Mesenteric fat pad (tissue), 1 donor: ENCODE results near the gene GTF2A2. TPM values are rescaled to one million over a fixed set of nuclear protein-coding genes. Genes with fewer than 3 reads are reported as not detected.
"Not testable (repeated sequence)": the region's sequence is repeated elsewhere in the genome, so short reads cannot be mapped to it uniquely, and the experiment has no call there.

Experiments
- DNase-seq: peaks from one replicate; pipeline ENCODE4 v3.0.0-alpha.2; 2020; ENCODE audit warnings: low spot score
- long read RNA-seq: library from polyadenylated mRNA; unstranded; transcript quantifications from one replicate; pipeline ENCODE4 v2.0.0, GENCODE V29; 2020
- total RNA-seq: library from RNA; stranded (reverse); fragmentation: NEBNext Ultra II Directional; extraction: Animal tissue kit (Norgen Biotek cat#: 25700); gene quantifications from one replicate; pipeline ENCODE4 v1.2.1, GENCODE V29; 2021
- donor health status: DM: yes; HTN: yes; CAD: no.

The GTF2A2 gene, protein sequence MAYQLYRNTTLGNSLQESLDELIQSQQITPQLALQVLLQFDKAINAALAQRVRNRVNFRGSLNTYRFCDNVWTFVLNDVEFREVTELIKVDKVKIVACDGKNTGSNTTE
- total RNA-seq = 94.7 TPM
- long read RNA-seq, transcript GTF2A2-202 (5 exons, 1,582 nt) = major isoform, 29 of 36 reads
- long read RNA-seq, partial matches to known transcripts = 0 of 36 reads
- long read RNA-seq, other reads (novel, unspliced or antisense) = 3 of 36 reads

DNA sequence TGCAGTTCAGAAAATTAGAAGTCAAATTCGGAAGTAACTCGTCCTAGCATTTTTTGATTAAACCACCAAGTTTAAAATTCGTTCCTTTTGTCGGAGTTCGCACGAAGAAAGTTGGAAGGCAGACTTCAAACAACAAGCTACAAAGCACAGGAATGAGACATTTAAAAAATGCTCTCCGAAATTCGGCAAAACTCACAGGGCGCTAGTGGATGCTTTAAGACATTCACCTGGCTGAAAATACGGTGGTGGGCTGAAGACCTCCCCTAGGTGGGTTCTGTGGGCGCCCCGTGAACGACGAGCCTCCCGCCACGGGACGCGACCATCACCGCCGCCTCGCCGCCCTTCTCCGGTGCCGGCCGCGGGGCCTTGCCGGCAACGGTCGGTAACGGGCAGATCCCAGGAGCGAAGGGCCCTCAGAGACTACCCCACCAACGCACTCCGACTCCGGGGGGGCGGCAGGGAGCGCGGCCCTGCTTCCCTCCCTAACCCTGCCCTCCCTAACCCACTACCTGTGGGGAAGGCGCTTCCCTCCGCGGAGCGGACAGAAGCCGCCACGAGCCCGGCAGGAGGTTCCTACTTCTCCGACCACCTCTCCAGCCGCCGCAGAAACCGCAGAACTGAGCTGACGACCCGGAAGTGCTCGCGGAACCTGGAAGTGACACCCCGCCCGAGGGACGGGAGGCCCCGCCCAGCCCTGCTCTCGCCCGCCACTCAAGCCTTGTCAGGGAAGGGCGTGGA lies at the start of gene GTF2A2:
Gene GTF2A2, minus strand, starts transcription at position 619 of the 738 bp plus-strand sequence. CDS start 5,238 bp downstream, outside the sequence.
- peak; percentile 98 for DNase-seq

DNA sequence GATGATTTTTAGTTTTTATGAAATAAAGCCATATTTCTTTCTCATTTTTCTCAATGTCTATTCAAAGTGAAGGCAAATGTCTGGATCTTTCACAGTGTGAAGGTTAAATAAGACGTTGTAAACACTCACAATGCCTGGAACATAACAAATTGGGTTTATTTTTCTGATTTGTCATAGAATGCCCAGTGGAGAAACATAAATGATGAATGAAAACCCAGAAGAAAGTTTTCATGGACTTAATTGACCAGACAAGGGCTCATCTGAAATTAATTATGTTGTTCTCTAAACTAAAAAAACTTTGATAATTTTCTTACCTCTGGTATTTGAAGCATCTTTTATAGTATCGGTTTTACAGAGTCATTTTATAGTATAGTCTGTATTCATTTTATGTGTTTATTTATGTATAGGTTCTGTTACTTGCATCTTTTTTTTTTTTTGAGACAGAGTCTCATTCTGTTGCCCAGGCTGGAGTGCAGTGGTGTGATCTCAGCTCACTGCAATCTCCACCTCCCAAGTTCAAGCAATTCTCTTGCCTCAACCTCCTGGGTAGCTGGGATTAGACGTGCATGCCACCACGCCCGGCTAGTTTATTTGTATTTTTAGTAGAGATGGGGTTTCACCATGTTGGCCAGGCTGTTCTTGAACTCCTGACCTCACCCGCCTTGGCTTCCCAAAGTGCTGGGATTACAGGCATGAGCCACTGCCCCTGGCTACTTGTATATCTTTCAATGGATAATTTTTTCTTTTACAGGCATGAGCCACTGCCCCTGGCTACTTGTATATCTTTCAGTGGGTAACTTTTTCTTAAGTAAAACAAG lies 46.9 kb upstream of the GTF2A2 start:
- no peak for DNase-seq

DNA sequence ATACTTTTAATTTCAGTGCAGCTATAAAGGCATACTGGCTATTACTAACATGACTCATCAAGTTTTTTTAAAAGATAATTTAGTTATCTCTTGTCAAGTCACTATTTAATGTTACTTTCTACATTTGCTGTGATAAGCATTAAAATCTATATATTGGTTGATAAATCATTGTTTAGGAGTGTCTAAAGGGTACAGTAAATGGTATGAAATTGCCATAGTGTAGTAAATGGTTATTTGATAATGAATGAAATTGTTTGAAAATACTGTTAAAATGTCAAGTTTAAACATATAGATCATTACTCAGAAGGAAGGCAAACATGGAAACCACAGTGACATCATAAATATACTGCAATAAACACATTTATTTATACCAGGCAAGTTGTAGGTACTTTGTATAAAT lies 45.0 kb upstream of the GTF2A2 start:
- DNase-seq = no peak

DNA sequence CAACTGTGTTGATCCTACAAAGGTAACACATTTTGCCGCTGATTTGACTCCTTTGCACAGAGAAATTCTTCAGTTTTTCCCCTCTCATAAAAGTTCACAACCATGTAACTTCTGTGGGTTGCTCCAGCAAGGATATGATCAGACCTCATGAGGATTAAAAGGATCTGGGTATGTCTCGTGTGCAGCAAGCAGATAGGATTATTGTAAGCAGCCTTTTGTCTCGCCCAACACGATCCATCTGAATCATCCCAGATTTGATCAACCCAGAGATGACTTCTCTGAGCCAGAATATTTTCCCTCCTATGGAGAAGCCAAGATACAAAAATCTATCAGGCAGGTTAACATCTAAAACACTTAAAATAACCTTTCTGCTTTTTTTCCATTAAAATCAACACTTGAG lies 44.6 kb upstream of the GTF2A2 start:
- DNase-seq = no peak

DNA sequence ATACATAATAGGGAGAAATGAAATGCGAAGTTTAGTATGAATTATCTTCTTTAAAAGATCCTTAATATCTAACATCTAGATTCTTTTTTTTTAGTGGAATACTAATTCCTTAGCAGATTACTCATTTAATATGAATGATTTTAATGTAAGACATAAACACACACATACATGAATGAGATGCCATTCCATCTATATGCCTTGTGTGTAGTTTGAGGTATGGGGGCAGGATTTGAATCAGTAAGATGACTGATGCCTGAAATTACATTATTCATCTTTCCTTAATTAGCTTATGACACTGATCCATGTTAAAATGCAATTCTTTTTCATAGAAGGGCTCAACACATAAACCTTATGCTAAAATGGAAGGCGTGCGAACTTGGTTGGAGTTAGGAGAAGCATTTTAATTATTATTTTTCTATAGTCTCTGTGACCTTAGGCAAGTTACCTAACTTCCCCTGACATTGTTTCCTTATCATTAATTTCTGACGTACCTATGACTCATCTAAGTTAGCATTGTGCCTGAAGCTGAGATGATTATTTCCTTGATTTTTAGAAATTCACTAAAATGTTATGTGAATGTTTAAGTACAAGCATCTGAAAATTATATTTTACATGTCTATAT lies 42.6 kb upstream of the GTF2A2 start:
- no peak for DNase-seq

DNA sequence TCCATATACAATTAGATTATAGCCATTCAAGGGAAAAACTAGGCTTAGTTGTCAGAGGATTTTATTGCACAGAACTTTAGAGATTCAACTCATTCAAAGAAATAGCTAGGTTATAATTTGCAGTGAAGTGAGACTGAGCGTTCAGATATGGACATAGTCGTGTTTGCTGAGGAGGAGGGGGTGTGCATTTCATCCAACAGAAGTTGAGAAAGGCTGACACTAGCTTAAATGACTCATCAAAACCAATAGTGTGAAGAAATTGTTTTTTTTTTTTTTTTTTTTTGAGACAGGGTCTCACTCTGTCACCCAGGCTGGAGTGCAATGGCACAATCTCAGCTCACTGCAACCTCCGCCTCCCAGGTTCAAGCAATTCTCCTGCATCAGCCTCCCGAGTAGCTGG lies 40.8 kb upstream of the GTF2A2 start:
- not testable (repeated sequence) for DNase-seq

DNA sequence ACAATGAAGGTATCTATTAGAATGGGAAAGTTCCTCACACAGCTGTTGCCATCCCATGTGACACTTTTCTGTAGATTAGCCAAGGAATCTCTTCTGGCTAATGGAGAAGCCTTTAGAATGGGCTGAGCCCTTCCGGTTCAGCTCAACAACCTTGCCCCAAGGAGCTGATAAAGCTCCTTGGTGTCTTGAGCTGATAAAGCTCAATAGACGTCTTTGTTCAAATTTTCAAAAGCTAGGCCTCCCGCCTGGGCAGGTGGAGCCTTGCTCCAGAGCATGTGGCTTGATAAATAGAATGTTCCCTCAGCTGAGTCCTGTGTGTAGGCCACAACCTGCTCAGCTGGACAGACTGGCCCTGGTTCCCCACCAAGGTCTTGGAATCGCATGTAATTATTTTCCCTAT lies 39.0 kb upstream of the GTF2A2 start:
- no peak for DNase-seq

DNA sequence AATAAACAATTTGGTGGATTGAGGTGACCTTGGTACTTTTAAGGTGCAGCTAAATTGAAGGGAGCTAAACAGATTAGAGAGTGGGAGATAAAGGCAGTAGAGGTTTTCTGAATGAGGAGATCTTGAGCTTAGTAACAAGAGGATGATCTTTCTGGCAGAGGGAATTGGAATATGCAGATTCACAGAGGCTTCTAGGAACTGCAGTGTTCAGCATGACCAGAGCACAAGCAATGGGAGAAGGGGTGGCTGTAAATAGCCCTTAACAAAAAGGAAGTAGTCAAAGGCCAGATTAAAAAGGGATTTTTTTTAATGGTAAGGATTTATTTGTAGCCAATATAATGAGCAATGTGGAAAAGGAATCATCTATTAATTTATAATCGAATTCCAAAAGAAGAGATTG lies 37.5 kb upstream of the GTF2A2 start:
- no peak for DNase-seq

DNA sequence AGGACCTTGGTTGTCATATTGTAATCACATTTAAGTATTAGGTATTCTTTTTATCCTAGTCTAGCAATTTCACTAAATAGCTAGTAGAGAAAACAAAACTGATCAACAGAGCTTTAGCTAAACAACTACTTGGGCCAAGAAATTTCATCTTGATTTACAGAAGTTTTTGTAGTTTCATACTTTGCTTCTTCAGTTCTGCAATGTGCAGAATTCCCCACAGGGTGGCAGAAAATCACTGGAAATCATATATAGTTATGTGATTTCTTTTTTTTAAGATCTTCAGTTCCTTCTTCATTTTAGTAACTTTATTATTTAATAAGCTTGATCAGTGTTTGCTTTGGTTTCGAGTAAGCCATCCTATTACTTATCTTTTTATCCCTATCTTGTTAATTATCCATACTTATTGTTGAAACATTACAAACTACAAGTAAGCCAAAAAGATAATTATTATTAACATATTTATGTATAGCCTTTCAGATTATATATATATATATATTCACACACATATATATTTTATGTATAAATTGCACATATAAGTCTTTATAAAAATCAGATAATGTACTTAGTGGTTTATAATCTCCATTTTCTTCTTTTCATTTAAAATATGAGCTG lies 34.0 kb upstream of the GTF2A2 start:
- DNase-seq = no peak

DNA sequence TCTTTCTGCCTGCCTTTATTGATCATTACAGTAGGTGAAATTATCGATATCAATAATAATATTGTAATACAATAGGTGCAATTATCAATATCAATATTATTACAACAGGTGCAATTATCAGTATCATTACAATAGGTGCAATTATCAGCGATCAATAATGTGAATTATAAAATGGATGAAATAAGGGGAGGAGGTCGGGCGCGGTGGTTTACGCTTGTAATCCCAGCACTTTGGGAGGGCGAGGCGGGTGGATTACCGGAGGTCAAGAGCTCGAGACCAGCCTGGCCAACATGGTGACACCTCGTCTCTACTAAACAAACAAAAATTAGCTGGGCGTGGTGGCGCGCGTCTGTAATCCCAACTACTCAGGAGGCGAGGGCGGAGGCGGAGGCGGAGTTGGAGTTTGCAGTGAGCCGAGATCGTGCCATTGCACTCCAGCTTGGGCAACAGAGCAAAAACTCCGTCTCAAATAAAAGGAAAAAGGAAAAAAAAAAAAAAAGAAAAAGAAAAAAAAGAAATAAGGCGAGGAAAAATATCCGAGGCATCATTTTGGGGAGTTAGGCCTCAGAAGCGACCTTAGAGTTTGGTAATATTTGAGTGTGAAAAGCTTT lies 32.4 kb upstream of the GTF2A2 start:
- peak; percentile 94 for DNase-seq

DNA sequence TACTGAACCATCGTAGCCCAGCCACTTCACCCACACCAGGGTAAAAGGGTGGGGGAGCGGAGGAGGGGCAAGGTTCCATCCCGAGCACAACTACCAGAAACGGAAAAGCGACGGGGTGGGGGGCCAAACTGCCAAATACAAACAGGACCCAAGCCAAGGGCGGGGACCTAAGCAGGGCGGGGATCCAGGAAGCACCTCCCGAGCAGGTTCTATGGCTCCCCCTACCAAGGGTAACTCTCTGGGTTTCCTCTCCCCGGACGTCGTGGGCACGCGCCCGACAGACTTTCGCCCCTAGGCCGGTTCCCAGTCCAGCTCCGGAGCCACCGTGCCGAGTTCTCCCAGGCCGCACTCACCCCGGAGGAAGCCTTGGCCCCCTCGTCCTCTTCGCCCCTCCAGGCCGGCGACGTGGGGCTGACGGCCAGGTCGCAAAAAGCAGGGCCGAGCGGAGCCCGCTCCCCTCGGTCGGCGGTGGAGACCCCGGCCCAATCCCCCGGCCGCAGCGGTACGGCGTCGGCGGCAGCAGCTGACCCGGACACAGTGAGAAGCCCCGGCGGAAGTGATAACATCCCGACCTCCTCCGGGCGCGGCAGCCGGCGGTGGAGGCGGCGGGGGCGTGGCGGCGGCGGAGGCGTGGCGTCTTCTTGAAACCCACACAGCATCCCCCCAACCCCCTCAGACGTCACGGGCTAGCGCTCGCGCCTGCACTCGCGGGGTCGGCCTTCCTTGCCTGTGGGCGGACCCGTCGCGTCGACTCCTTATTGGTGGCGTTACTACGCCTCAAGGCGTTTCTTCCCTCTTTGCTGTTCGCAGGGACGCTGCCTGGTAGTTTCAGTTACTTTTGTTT lies 31.7 kb upstream of the GTF2A2 start, which contains the start of gene BNIP2:
Gene BNIP2, minus strand, starts transcription at position 539 of the 844 bp plus-strand sequence. CDS start 6,863 bp downstream, outside the sequence.
- peak; percentile 100 for DNase-seq

DNA sequence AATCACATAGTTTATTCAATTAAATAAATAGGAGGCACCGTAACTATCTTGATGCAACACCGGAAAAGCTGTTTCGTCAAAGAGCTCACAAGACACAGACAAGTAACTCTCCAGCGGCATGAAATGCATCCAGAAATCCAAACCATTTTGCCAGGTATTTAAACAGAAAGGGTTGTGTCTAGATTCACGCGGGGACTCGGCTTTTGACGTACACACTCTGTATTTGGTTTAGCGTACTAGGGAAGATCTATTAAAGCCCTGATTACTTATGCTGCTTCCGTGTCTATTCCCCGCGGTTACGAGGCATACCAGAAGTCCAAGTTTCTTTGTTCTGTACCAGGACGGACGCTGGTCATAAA lies 31.1 kb upstream of the GTF2A2 start:
- DNase-seq = no peak

DNA sequence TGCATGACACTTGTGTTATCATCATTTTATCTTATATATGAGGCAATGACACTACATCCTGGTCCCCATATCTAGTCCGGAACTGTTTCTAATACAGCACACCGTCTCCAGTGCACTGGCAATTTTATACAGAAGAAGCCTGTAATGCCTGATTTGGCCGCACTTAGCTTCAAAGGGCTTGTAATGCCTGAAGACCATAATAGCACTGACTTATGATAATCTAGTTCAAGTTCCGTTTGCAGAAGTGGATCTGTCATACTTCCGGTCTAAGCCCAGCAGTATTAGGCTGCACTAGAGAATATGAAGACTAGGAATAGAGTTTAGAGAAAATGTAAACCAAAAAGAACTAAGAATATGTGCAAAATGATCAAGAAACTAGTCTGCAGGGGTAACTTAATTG lies 30.5 kb upstream of the GTF2A2 start:
- no peak for DNase-seq

DNA sequence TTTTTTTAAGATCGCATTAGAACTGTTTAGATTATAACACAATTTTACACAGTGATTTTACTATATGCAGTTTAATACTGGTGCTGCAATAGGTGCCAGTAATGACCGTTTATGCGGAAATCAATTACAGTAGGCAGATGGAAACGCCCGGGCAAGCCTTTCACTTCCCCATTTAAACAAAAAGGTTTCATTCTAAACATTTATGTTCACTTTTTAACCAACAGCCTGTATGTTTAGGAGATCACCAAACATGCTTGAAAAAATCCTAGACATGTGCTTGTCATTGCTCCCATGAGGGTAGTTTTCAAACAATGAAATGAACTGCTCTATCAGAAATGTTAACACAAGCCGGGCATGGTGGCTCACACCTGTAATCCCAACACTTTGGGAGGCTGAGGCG lies 29.1 kb upstream of the GTF2A2 start:
- DNase-seq = no peak

DNA sequence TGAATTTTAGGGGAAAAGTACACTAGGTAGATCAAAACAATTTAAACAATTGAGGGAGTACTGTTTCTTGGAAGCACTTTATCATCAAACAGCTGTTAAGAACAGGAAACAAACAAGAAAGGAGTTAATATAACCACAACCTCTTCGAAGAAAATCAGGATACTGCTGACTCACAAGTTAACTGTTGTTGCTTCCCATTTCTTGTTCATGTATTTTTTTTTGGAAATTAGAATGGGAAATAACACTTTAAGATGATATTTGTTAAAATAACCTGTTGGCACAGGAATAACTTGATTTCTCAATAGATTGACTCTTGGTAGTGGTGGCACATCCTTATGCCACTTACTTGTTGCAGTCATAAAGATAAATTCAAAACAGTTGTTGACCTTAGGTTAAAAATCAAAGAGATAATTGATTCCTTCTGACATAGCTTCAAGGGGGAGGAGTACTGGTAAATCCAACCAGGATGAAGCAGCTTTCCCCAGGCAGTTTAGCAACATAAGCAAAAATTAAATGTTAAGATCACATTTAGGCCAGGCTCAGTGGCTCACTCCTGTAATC lies 28.5 kb upstream of the GTF2A2 start:
- DNase-seq = no peak

DNA sequence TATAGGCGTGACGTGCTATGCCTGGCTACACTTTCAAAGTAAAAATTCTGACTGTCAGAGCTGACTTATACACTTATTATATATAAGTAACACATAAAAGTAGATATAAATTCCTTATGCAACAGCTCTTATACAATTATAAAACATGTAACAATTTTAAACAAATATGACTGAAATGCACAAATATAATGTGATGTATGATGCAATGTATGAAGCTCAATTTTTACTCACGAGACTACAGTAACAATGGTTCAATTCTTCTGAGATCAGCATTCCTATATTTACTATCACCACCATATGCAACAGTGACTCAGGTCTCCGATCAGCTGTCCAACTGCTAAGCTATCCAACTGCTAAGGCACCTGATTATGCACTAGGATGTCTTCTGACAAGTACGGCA lies 23.6 kb upstream of the GTF2A2 start:
- no peak for DNase-seq

DNA sequence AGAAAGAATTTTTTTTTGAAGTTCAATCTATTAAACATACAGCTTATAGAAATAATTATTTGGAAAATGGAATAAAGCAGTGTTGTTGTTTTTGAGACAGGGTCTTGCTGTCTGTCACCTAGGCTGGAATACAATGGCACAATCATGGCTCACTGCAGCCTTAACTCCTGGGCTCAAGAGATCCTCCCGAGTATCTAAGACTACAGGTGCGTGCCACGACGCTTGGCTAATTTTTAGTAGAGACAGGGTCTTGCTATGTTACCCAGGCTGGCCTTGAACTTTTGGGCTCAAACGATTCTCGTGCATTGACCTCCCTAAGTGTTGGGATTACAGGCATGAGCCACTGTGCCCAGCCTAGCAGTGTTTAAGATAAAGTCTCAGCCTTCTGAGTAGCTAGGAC lies 23.0 kb upstream of the GTF2A2 start:
- DNase-seq = no peak

DNA sequence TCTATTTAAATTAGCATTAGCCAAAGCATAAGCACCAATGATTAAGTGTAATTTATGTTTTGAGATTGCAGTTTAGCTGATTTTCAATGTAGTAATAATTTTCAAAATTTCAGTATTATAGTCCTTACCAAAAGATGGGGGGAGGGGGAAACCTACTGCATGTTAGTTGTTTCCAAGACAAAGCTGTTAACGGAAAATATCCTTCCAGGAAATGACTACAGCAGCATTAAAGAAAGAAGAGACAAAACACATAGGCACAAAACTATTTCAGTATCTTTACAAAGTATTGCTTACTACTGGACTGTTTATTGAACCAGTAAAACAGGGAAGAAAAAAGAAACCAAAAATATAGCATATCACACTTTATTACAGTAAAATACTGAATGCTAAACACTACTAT lies 21.3 kb upstream of the GTF2A2 start:
- DNase-seq = no peak

DNA sequence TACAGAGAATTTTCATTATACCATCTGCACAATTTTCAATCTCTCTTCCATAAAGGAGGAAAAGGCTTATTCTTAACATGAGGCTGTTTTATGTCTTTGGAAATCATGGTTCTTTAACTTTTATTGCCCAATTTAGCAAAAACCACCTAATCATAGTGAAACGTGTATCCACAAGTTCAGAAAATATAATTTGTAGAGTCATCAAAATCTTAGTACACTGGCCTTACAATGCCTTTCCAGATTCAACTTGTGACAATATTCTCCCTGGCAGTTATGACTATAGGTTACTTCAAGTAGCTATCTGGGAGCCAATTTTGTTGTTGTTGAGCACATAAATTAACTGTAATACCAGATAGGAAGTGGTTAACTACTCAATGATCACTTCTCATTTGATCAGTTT lies 20.9 kb upstream of the GTF2A2 start:
- DNase-seq = no peak

DNA sequence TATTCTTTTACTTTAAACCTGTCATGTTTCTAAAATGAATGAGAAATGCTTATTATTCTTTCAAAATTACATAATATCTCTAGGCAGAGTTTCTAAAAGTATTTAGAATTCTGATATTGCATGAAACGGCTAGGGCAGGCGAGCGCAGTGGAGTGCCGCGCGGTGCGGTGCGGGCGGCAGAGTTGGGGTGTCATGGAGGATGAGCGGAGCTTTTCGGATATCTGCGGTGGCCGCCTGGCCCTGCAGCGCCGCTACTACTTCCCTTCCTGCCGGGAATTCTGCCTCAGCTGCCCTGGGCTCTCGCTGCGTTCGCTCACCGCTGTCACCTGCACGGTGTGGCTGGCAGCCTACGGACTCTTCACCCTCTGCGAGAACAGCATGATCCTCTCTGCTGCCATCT lies 19.2 kb upstream of the GTF2A2 start:
- DNase-seq = no peak
